ENCODE measurements around the gene MGAT5.

Gene MGAT5

DNA sequence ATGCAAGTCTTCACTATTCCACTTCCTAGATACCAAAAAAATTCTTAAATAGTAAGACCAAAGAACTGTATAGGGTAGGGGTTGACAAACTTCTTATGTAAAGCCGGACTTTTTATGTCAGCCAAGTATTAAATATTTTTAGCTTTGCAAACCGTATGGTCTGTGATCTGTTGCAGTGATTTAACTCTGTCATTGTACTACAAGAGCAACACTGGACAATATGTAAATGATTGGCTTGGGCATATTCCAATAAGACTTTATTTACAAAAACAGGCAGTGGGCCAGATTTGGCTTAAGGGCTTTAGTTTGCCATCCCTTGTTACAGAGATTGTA, 48.0 kb downstream of the MGAT5 start:
- TF ChIP-seq CTCF (IDR thresholded peaks at IDR 0.05; ENCODE audit: extremely low read depth, missing control alignments) = no peak
- DNase-seq (ENCODE audit: low spot score) = no peak

- no peak for TF ChIP-seq CTCF (IDR thresholded peaks at IDR 0.05; ENCODE audit: extremely low read depth, missing control alignments)
- DNase-seq (ENCODE audit: low spot score) = no peak
Measured at GRCh38 chr2:134304394-134305108, 50.7 kb downstream of the MGAT5 start.

- DNase-seq (ENCODE audit: low spot score) = no peak
- no peak for TF ChIP-seq CTCF (IDR thresholded peaks at IDR 0.05; ENCODE audit: extremely low read depth, missing control alignments)
Measured at GRCh38 chr2:134305109-134305491, 51.2 kb downstream of the MGAT5 start.

GRCh38 chr2:134306521-134306920, 52.6 kb downstream of the MGAT5 start:
- TF ChIP-seq CTCF (IDR thresholded peaks at IDR 0.05; ENCODE audit: extremely low read depth, missing control alignments) = no peak
- no peak for DNase-seq (ENCODE audit: low spot score)

- no peak for DNase-seq (ENCODE audit: low spot score)
- no peak for TF ChIP-seq CTCF (IDR thresholded peaks at IDR 0.05; ENCODE audit: extremely low read depth, missing control alignments)
Measured at GRCh38 chr2:134307334-134307733, 53.5 kb downstream of the MGAT5 start.

DNA sequence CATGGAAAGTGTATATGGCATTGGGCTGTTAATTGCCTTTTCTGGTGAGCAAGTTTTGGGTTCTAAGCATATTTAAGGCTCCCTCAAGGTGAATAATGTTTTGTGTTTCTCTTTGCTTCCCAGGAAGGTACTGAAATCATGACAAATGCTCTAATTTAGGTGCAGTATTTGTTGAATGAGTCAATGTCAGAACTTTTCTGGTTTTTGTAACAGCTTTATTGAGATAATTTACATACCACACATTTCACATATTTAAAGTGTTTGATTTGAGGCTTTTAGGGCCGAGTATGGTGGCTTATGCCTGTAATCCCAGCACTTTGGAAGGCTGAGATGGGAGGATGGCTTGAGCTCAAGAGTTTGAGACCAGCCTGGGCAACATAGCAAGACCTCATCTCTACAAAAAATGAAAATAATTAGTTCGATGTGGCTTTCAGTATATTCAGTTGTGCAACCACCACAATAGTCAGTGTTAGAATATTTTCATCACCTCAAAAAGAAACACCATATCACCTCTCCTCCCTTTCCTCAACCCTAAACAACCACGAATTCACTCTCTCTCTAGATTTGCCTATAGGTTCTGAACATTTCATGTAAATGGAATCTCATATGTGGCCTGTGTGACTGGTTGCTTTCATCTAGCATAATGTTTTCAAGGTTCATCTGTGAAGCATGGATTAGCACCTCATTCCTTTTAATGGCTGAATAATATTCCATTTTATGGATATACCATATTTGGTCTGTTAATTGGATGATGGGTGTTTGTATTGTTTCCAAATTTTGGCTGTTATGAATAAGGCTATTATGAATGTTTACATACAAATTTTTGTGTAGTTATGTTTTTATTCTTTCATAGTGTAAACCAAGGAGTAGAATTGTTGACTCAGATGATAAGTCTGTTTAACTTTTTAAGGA, 54.9 kb downstream of the MGAT5 start:
- TF ChIP-seq CTCF (IDR thresholded peaks at IDR 0.05; ENCODE audit: extremely low read depth, missing control alignments) = no peak
- no peak for DNase-seq (ENCODE audit: low spot score)

All from GM20000 (cell line).